GM23338 (cell line): Measurements from ENCODE around the gene HOXA10. TPM values are rescaled to one million over a fixed set of nuclear protein-coding genes. Genes with fewer than 3 reads are reported as not detected.
A peak's percentile ranks its signal among the peaks of the same experiment; 100 is the strongest.

ENCODE experiments used
- ATAC-seq: fragments of 200-7000 bp; cut with Tn5 transposase; 3 replicates; pipeline ENCODE4 v1.9.1; 2020
- DNase-seq: peaks from one replicate; pipeline ENCODE4 v3.0.0-alpha.2; 2015; ENCODE audit warnings: low spot score
- H2AFZ ChIP-seq: fragments of 200-600 bp; sonication (generic); 2 replicates; pipeline ENCODE4 v1.8.0; 2016; ENCODE audit warnings: antibody characterized with exemption, mild to moderate bottlenecking, moderate library complexity
- H3F3A ChIP-seq: fragments of 200-600 bp; sonication (generic); replicated peaks from 2 replicates; pipeline ENCODE4 v1.8.0; 2017; ENCODE audit warnings: antibody characterized with exemption, mixed run types, low read depth
- H3K27ac ChIP-seq: fragments of 200-600 bp; sonication (generic); 2 replicates; pipeline ENCODE4 v1.6.1; 2016; ENCODE audit warnings: low read depth
- H3K27me3 ChIP-seq: fragments of 200-600 bp; sonication (generic); 2 replicates; pipeline ENCODE4 v1.8.0; 2016; ENCODE audit warnings: mild to moderate bottlenecking, mixed run types, moderate library complexity; ENCODE audit not compliant: insufficient read depth
- H3K36me3 ChIP-seq: fragments of 200-600 bp; sonication (generic); 2 replicates; pipeline ENCODE4 v1.8.0; 2016; ENCODE audit warnings: mild to moderate bottlenecking; ENCODE audit not compliant: insufficient read depth
- H3K4me1 ChIP-seq: fragments of 200-600 bp; sonication (generic); 2 replicates; pipeline ENCODE4 v1.8.0; 2016; ENCODE audit warnings: mild to moderate bottlenecking, moderate library complexity; ENCODE audit not compliant: insufficient read depth
- H3K4me2 ChIP-seq: fragments of 200-600 bp; sonication (generic); 2 replicates; pipeline ENCODE4 v1.7.1; 2017; ENCODE audit warnings: mixed run types
- H3K4me3 ChIP-seq: fragments of 200-600 bp; sonication (generic); 2 replicates; pipeline ENCODE4 v1.6.1; 2016; ENCODE audit warnings: mixed run types
- H3K79me2 ChIP-seq: fragments of 200-600 bp; sonication (generic); replicated peaks from 2 replicates; pipeline ENCODE4 v1.8.0; 2017; ENCODE audit warnings: mild to moderate bottlenecking; ENCODE audit not compliant: insufficient read depth
- H3K9me2 ChIP-seq: fragments of 200-600 bp; sonication (generic); 2 replicates; pipeline ENCODE4 v1.8.0; 2017; ENCODE audit not compliant: insufficient read depth
- H4K20me1 ChIP-seq: fragments of 200-600 bp; sonication (generic); replicated peaks from 2 replicates; pipeline ENCODE4 v1.8.0; 2017; ENCODE audit warnings: mild to moderate bottlenecking; ENCODE audit not compliant: insufficient read depth
- H3K27ac Mint-ChIP-seq: 2 replicates; pipeline ENCODE4 v1.8.0; 2020; ENCODE audit warnings: inconsistent platforms, mild to moderate bottlenecking, moderate library complexity, mixed read lengths
- H3K27me3 Mint-ChIP-seq: 3 replicates; pipeline ENCODE4 v1.8.0; 2022; ENCODE audit warnings: low read depth, mild to moderate bottlenecking, moderate library complexity, mixed read lengths, inconsistent platforms; ENCODE audit not compliant: insufficient read depth, poor library complexity
- H3K36me3 Mint-ChIP-seq: 3 replicates; pipeline ENCODE4 v1.8.0; 2021; ENCODE audit warnings: low read depth, mild to moderate bottlenecking, inconsistent platforms, moderate library complexity, mixed read lengths
- H3K4me1 Mint-ChIP-seq: 3 replicates; pipeline ENCODE4 v1.8.0; 2020; ENCODE audit warnings: mild to moderate bottlenecking, inconsistent platforms, mixed read lengths
- H3K4me3 Mint-ChIP-seq: 3 replicates; pipeline ENCODE4 v1.8.0; 2021; ENCODE audit warnings: moderate library complexity, mild to moderate bottlenecking, inconsistent platforms, mixed read lengths
- H3K9me3 Mint-ChIP-seq: 3 replicates; pipeline ENCODE4 v1.8.0; 2020; ENCODE audit warnings: moderate library complexity, mild to moderate bottlenecking, inconsistent platforms, mixed read lengths
- CREB1 ChIP-seq: fragments of 250-450 bp; sonication (Bioruptor Pico); IDR thresholded peaks from 2 replicates; pipeline ENCODE4 v1.5.0; 2020; ENCODE audit warnings: low read depth, mild to moderate bottlenecking, moderate library complexity
- EZH2 ChIP-seq: fragments of 200-600 bp; sonication (generic); IDR thresholded peaks from one replicate; pipeline ENCODE4 v1.8.0; 2017; ENCODE audit warnings: antibody characterized with exemption, mild to moderate bottlenecking, low read depth; ENCODE audit not compliant: unreplicated experiment
- EZH2phosphoT487 ChIP-seq: fragments of 200-600 bp; sonication (generic); IDR thresholded peaks from one replicate; pipeline ENCODE4 v1.8.1; 2018; ENCODE audit warnings: antibody characterized with exemption; ENCODE audit not compliant: unreplicated experiment
- JUNB ChIP-seq: IDR thresholded peaks from one replicate; pipeline ENCODE4 v1.6.1; 2016; ENCODE audit warnings: antibody characterized with exemption; ENCODE audit not compliant: unreplicated experiment
- NANOG ChIP-seq: IDR thresholded peaks from 2 replicates; pipeline ENCODE4 v1.6.1; 2016; ENCODE audit warnings: antibody characterized with exemption, borderline replicate concordance
- POLR2AphosphoS5 ChIP-seq: IDR thresholded peaks from 2 replicates; pipeline ENCODE4 v1.6.1; 2016; ENCODE audit warnings: antibody characterized with exemption, low read depth
- REST ChIP-seq: IDR thresholded peaks from one replicate; pipeline ENCODE4 v1.6.1; 2018; ENCODE audit warnings: antibody characterized with exemption; ENCODE audit not compliant: unreplicated experiment
- STAT1 ChIP-seq: IDR thresholded peaks from one replicate; pipeline ENCODE4 v1.6.1; 2016; ENCODE audit warnings: antibody characterized with exemption; ENCODE audit not compliant: unreplicated experiment
- ZNF114 ChIP-seq: fragments of 250-450 bp; sonication (Bioruptor Pico); IDR thresholded peaks from 2 replicates; pipeline ENCODE4 v1.5.0; 2020; ENCODE audit warnings: mild to moderate bottlenecking, moderate library complexity
- ZNF331 ChIP-seq: fragments of 250-450 bp; sonication (Bioruptor Pico); IDR thresholded peaks from 2 replicates; pipeline ENCODE4 v1.5.0; 2020; ENCODE audit warnings: low read depth, mild to moderate bottlenecking, moderate library complexity
- polyA plus RNA-seq: library from polyadenylated mRNA; unstranded; fragments of >200 nt; fragmentation: Nextera tagmentation; extraction: Ambion mirVana; gene quantifications from 2 replicates; pipeline ENCODE4 v1.2.1, GENCODE V29; 2016
- total RNA-seq: library from RNA; depleted of rRNA; stranded (reverse); fragments of >200 nt; shearing (Covaris generic); gene quantifications from 2 replicates; pipeline ENCODE4 v1.2.3, GENCODE V29; 2014
- TF ChIP-seq, protein P1 (sequence below): IDR thresholded peaks from 2 replicates; pipeline ENCODE4 v1.6.1; 2016; ENCODE audit warnings: antibody characterized with exemption
- TF ChIP-seq, protein P2 (sequence below): fragments of 250-450 bp; sonication (Bioruptor Pico); IDR thresholded peaks from 2 replicates; pipeline ENCODE4 v1.5.0; 2020; ENCODE audit warnings: mild to moderate bottlenecking, moderate library complexity
- TF ChIP-seq, protein P3 (sequence below), 2 experiments: fragments of 200-600 bp in 1 of 2; sonication (generic) in 1 of 2; conservative IDR thresholded peaks; 2 replicates each; pipeline versions ENCODE4 v1.5.1 to v1.6.1; 2016 to 2017; ENCODE audit warnings: antibody characterized with exemption in 2 of 2, low read depth in 2 of 2, mild to moderate bottlenecking in 2 of 2, moderate library complexity in 1 of 2

Gene HOXA10
- total and polyA plus RNA-seq, 2 experiments from 2014 or later, result not detected

DNA sequence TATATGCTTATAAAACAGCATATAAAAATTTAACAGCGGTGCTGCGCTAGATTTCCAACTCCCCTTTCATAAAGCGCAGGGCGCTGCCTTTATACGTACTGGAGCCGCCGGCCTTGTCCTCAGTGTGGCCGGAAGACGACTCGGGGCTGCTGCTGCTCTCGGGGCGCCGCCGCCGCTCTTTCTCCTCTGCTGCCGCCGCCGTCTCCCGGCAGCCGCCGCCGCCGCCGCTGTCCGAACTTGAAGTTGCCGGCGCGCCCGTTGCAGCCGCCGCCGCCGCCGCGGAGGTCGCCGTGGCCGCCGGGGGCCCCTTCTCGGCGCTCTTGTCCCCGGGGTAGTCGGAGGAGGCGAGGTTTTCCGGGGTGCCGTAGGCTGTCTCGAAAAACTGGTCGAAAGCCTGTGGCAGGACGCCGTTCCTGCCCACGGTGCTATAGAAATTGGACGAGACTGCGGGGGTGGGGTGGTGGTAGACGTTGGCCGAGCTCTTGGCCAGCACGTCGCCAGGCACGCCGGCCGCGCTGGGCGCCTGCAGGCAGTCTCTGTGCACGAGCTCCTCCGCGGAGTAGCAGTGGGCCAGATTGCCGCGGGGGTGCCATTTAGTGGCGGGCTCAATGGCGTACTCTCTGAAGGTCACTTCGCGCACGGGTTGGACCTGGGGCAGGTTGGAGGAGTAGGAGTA lies 10.4 kb upstream of the HOXA10 start:
- no peaks in the 10 kb centered on the region for H3K36me3 ChIP-seq
- peak overlapping the region; percentile 32; the same call in 2 of the 3 replicates for H3K4me3 Mint-ChIP-seq
- TF ChIP-seq EZH2phosphoT487 (peak; percentile 70), REST (no peak), POLR2AphosphoS5 (no peak), STAT1 (no peak), CREB1 (CRISPR knock-in tag) (peak; percentile 56; the same call in 1 of the 2 replicates), JUNB (no peak), ZNF114 (CRISPR knock-in tag) (no peak), EZH2 (peak; percentile 66), NANOG (no peak), ZNF331 (CRISPR knock-in tag) (no peak)
- TF ChIP-seq, protein P1, sequence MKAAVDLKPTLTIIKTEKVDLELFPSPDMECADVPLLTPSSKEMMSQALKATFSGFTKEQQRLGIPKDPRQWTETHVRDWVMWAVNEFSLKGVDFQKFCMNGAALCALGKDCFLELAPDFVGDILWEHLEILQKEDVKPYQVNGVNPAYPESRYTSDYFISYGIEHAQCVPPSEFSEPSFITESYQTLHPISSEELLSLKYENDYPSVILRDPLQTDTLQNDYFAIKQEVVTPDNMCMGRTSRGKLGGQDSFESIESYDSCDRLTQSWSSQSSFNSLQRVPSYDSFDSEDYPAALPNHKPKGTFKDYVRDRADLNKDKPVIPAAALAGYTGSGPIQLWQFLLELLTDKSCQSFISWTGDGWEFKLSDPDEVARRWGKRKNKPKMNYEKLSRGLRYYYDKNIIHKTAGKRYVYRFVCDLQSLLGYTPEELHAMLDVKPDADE, result no peak
- TF ChIP-seq, protein P2, sequence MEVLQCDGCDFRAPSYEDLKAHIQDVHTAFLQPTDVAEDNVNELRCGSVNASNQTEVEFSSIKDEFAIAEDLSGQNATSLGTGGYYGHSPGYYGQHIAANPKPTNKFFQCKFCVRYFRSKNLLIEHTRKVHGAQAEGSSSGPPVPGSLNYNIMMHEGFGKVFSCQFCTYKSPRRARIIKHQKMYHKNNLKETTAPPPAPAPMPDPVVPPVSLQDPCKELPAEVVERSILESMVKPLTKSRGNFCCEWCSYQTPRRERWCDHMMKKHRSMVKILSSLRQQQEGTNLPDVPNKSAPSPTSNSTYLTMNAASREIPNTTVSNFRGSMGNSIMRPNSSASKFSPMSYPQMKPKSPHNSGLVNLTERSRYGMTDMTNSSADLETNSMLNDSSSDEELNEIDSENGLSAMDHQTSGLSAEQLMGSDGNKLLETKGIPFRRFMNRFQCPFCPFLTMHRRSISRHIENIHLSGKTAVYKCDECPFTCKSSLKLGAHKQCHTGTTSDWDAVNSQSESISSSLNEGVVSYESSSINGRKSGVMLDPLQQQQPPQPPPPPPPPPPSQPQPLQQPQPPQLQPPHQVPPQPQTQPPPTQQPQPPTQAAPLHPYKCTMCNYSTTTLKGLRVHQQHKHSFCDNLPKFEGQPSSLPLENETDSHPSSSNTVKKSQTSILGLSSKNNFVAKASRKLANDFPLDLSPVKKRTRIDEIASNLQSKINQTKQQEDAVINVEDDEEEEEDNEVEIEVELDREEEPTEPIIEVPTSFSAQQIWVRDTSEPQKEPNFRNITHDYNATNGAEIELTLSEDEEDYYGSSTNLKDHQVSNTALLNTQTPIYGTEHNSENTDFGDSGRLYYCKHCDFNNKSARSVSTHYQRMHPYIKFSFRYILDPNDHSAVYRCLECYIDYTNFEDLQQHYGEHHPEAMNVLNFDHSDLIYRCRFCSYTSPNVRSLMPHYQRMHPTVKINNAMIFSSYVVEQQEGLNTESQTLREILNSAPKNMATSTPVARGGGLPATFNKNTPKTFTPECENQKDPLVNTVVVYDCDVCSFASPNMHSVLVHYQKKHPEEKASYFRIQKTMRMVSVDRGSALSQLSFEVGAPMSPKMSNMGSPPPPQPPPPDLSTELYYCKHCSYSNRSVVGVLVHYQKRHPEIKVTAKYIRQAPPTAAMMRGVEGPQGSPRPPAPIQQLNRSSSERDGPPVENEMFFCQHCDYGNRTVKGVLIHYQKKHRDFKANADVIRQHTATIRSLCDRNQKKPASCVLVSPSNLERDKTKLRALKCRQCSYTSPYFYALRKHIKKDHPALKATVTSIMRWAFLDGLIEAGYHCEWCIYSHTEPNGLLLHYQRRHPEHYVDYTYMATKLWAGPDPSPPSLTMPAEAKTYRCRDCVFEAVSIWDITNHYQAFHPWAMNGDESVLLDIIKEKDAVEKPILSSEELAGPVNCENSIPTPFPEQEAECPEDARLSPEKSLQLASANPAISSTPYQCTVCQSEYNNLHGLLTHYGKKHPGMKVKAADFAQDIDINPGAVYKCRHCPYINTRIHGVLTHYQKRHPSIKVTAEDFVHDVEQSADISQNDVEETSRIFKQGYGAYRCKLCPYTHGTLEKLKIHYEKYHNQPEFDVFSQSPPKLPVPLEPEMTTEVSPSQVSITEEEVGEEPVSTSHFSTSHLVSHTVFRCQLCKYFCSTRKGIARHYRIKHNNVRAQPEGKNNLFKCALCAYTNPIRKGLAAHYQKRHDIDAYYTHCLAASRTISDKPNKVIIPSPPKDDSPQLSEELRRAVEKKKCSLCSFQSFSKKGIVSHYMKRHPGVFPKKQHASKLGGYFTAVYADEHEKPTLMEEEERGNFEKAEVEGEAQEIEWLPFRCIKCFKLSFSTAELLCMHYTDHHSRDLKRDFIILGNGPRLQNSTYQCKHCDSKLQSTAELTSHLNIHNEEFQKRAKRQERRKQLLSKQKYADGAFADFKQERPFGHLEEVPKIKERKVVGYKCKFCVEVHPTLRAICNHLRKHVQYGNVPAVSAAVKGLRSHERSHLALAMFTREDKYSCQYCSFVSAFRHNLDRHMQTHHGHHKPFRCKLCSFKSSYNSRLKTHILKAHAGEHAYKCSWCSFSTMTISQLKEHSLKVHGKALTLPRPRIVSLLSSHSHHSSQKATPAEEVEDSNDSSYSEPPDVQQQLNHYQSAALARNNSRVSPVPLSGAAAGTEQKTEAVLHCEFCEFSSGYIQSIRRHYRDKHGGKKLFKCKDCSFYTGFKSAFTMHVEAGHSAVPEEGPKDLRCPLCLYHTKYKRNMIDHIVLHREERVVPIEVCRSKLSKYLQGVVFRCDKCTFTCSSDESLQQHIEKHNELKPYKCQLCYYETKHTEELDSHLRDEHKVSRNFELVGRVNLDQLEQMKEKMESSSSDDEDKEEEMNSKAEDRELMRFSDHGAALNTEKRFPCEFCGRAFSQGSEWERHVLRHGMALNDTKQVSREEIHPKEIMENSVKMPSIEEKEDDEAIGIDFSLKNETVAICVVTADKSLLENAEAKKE (CRISPR knock-in tag), result no peak
- TF ChIP-seq, protein P3, sequence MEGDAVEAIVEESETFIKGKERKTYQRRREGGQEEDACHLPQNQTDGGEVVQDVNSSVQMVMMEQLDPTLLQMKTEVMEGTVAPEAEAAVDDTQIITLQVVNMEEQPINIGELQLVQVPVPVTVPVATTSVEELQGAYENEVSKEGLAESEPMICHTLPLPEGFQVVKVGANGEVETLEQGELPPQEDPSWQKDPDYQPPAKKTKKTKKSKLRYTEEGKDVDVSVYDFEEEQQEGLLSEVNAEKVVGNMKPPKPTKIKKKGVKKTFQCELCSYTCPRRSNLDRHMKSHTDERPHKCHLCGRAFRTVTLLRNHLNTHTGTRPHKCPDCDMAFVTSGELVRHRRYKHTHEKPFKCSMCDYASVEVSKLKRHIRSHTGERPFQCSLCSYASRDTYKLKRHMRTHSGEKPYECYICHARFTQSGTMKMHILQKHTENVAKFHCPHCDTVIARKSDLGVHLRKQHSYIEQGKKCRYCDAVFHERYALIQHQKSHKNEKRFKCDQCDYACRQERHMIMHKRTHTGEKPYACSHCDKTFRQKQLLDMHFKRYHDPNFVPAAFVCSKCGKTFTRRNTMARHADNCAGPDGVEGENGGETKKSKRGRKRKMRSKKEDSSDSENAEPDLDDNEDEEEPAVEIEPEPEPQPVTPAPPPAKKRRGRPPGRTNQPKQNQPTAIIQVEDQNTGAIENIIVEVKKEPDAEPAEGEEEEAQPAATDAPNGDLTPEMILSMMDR (conservative IDR thresholded peaks at IDR 0.05; ENCODE audit: low read depth in 2 of 2), result no peak
- no peaks in the 10 kb centered on the region for H3K79me2 ChIP-seq
- ATAC-seq (no peak), DNase-seq (peak; percentile 76)
- H3K4me2 ChIP-seq, result peak overlapping the region; percentile 72
- peaks cover 100% of the 10 kb centered on the region for H3K27me3 Mint-ChIP-seq
- peak overlapping the region; percentile 44; the same call in 1 of the 2 replicates for H3K4me3 ChIP-seq
- peaks cover 57% of the 10 kb centered on the region for H3F3A ChIP-seq
- H3K9me3 Mint-ChIP-seq, result peaks cover 7% of the 10 kb centered on the region; the same call in 2 of the 3 replicates
- no peaks in the 10 kb centered on the region for H3K36me3 Mint-ChIP-seq
- H3K27ac Mint-ChIP-seq, result no peak overlapping the region
- H2AFZ ChIP-seq, result no peak overlapping the region
- H3K9me2 ChIP-seq, result no peaks in the 10 kb centered on the region
- peaks cover 53% of the 10 kb centered on the region for H4K20me1 ChIP-seq
- peaks cover 41% of the 10 kb centered on the region for H3K4me1 Mint-ChIP-seq
- no peak overlapping the region for H3K27ac ChIP-seq
- H3K27me3 ChIP-seq, result peaks cover 100% of the 10 kb centered on the region
- peaks cover 69% of the 10 kb centered on the region for H3K4me1 ChIP-seq
